MCF 10A (cell line): ENCODE results near the gene HNRNPL. TPM values are rescaled to one million over a fixed set of nuclear protein-coding genes. Genes with fewer than 3 reads are reported as not detected.
"Not testable (repeated sequence)": the region's sequence is repeated elsewhere in the genome, so short reads cannot be mapped to it uniquely, and the experiment has no call there.

ENCODE experiments used
- BruUV-seq: library from RNA; stranded (reverse); fragments of 400-500 nt; replicated peaks from 2 replicates; lab custom pipeline; 2021; lab: Mats Ljungman, UMichigan
- CTCF ChIA-PET: fragments of 300-600 bp; sonication (Branson Sonifier 250); formaldehyde crosslinking; extraction: SDS; loops from one replicate; lab custom pipeline; 2021; ENCODE audit warnings: antibody characterized with exemption, inconsistent platforms; lab: Yijun Ruan, JAX
- POLR2A ChIA-PET: fragments of 300-600, 350-650 bp; sonication (Branson Sonifier 250); formaldehyde crosslinking; extraction: SDS; loops from one replicate; lab custom pipeline; 2020; ENCODE audit warnings: antibody characterized with exemption, inconsistent platforms; lab: Yijun Ruan, JAX
- DNase-seq: peaks from one replicate; pipeline ENCODE4 v3.0.0-alpha.2; 2018; ENCODE audit not compliant: unreplicated experiment
- H3K27ac Mint-ChIP-seq: one replicate; pipeline ENCODE4 v1.8.0; 2022; ENCODE audit warnings: mild to moderate bottlenecking, low read depth, mixed read lengths; ENCODE audit not compliant: unreplicated experiment
- H3K27me3 Mint-ChIP-seq: one replicate; pipeline ENCODE4 v1.8.0; 2022; ENCODE audit warnings: mixed read lengths; ENCODE audit not compliant: insufficient read depth, unreplicated experiment
- H3K36me3 Mint-ChIP-seq: one replicate; pipeline ENCODE4 v1.8.0; 2022; ENCODE audit warnings: mild to moderate bottlenecking, moderate library complexity, mixed read lengths; ENCODE audit not compliant: insufficient read depth, unreplicated experiment
- H3K4me1 Mint-ChIP-seq: one replicate; pipeline ENCODE4 v1.8.0; 2022; ENCODE audit warnings: mixed read lengths; ENCODE audit not compliant: insufficient read depth, unreplicated experiment
- H3K4me3 Mint-ChIP-seq: one replicate; pipeline ENCODE4 v1.8.0; 2022; ENCODE audit warnings: mild to moderate bottlenecking, moderate library complexity, mixed read lengths; ENCODE audit not compliant: unreplicated experiment
- H3K9me3 Mint-ChIP-seq: one replicate; pipeline ENCODE4 v1.8.0; 2022; ENCODE audit warnings: mixed read lengths; ENCODE audit not compliant: unreplicated experiment
- CTCF ChIP-seq: fragments of 200-600 bp; IDR thresholded peaks from one replicate; pipeline ENCODE4 v1.8.0; 2022; ENCODE audit warnings: antibody characterized with exemption, mild to moderate bottlenecking; ENCODE audit not compliant: unreplicated experiment
- intact Hi-C: fragments of 100-400 bp; cut with micrococcal nuclease; formaldehyde crosslinking; loops from 2 replicates; pipeline ENCODE4 v1.14.1; 2022
- total RNA-seq: library from RNA; stranded (reverse); gene quantifications from 2 replicates; pipeline ENCODE4 v1.2.3, GENCODE V29; 2022

Gene HNRNPL
- total RNA-seq, 1 experiment from 2014 or later: 421 TPM

DNA sequence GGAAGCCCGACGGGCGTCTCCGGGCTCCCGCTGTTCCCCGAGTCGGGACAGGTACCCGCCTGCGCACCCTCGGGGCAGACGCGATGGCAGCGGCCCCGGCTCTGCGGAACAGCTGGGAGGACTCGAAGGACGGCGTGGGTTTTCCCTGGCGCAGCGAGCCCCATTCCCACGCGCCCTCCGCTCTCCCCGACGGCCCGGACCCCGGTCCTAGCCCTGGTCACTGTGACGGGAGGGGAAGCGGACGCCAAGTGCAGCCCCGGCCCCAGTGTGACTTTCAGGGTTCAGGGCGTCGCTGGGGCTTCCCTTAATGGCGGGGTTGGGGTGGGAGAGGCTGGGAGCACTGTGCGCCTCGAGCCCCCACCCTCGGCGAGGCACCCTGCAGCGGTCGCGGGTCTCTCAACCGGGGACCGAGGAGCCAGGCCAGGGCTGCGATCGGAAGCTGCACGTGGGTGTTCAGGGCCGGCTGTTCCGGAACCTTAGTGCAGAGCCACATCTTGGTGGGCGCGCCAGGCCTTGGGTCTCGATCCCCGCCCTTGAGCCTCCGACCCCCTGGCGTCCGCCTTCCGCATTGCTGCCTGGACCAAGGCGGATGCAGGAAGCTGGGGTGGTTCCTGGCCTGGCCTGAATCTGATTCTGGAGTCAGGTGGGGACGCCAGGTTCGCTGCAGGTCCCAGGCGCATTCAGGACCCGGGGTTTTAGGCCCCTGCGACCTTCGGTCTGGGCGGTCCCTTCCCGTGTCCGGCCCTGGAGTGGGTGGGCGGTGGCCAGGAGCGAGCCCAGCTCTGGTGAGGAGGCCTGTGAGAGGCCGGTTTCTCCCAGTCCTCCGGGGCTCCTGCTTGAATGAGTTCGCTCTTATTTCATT lies 57.3 kb downstream of the HNRNPL start:
- Mint-ChIP-seq H3K36me3 (no peaks in the 10 kb centered on the region), H3K27me3 (no peaks in the 10 kb centered on the region), H3K9me3 (no peaks in the 10 kb centered on the region), H3K27ac (peak overlapping the region; percentile 72), H3K4me1 (peaks cover 12% of the 10 kb centered on the region), H3K4me3 (peak overlapping the region; percentile 24)
- no TSS peak for BruUV-seq
- DNase-seq: no peak
- intact Hi-C loops: no loop called here
- POLR2A ChIA-PET: interaction anchor here (0.6 to 3.2 kb wide), 8 partner anchors 9 to 144 kb away, joined by 3 to 18 read pairs (median 6); partner anchors contain the start of genes ECH1 and LGALS7
- TF ChIP-seq CTCF: no peak
- CTCF ChIA-PET: interaction anchor here (0.6 to 1.9 kb wide), 3 partner anchors 17 to 105 kb away, joined by 3 to 7 read pairs (median 3); no protein-coding TSS in a partner anchor

- H3K9me3 Mint-ChIP-seq, H3K27ac Mint-ChIP-seq, DNase-seq, H3K27me3 Mint-ChIP-seq, H3K36me3 Mint-ChIP-seq, intact Hi-C loops, H3K4me3 Mint-ChIP-seq, BruUV-seq, CTCF ChIA-PET: not testable (repeated sequence)
- POLR2A ChIA-PET: interaction anchor here (3.2 kb wide), 1 partner anchor 17 kb away, joined by 18 read pairs; the partner anchor contains the start of gene LGALS7
- H3K4me1 Mint-ChIP-seq: peaks cover 19% of the 10 kb centered on the region
Measured at GRCh38 chr19:38791451-38792064, 58.2 kb downstream of the HNRNPL start.

GRCh38 chr19:38790507-38791403 lies 59.0 kb downstream of the HNRNPL start:
- BruUV-seq, H3K36me3 Mint-ChIP-seq, DNase-seq, H3K27ac Mint-ChIP-seq, H3K4me3 Mint-ChIP-seq, CTCF ChIA-PET, H3K27me3 Mint-ChIP-seq, intact Hi-C loops, POLR2A ChIA-PET, H3K9me3 Mint-ChIP-seq: not testable (repeated sequence)
- peaks cover 21% of the 10 kb centered on the region for H3K4me1 Mint-ChIP-seq

GRCh38 chr19:38788478-38789243 lies 61.1 kb downstream of the HNRNPL start, which contains the start of gene LGALS7B:
Gene LGALS7B, plus strand, starts transcription at chr19:38789200. Its CDS starts 27 bp downstream, at chr19:38789227.
- no peak for TF ChIP-seq CTCF
- intact Hi-C loops: no loop called here

More at GRCh38 chr19:38788478-38789243, 61.1 kb downstream of the HNRNPL start, which contains the start of gene LGALS7B:
- no peak for DNase-seq
- H3K4me1 Mint-ChIP-seq: peaks cover 21% of the 10 kb centered on the region
- no peaks in the 10 kb centered on the region for H3K36me3 Mint-ChIP-seq
- ChIA-PET POLR2A (no interaction called here), CTCF (interaction anchor here (0.6 kb wide), 1 partner anchor 88 kb away, joined by 4 read pairs; no protein-coding TSS in a partner anchor)
- no peak within 1 kb of the TSS for H3K4me3 Mint-ChIP-seq
- H3K27ac Mint-ChIP-seq: no peak within 1 kb of the TSS
- H3K9me3 Mint-ChIP-seq: no peaks in the 10 kb centered on the region
- no TSS peak for BruUV-seq
- no peaks in the 10 kb centered on the region for H3K27me3 Mint-ChIP-seq
